Measurements from ENCODE around the gene NRF1. TPM values are rescaled to one million over a fixed set of nuclear protein-coding genes. Genes with fewer than 3 reads are reported as not detected.

Gene NRF1
- total and polyA plus RNA-seq, 12 donors, result 7.7 to 16.0 (median 10.1) TPM

- TF ChIP-seq CTCF (IDR thresholded peaks at IDR 0.05) (no peak), POLR2A (IDR thresholded peaks at IDR 0.05) (no peak)
- WGBS, 4 donors, result 85 to 100% (median 86%) methylated on average over 1 of the region's 1 CpG; no CpG with 5 or more reads in 1 of the 4 donors
- no peaks in the 10 kb centered on the region for H3K4me1 ChIP-seq (replicated peaks in 1 of 2)
- no peaks in the 10 kb centered on the region for H3K27me3 ChIP-seq
- H3K4me3 ChIP-seq, result no peak overlapping the region
- H3K9me3 ChIP-seq (replicated peaks in 1 of 3), result no peaks in the 10 kb centered on the region
- no peak for DNase-seq
- no peak overlapping the region for H3K27ac ChIP-seq
- intact Hi-C loops (cut with DNase I), result no loop called here
- no peaks in the 10 kb centered on the region for H3K36me3 ChIP-seq (replicated peaks in 1 of 2)
Observed at GRCh38 chr7:129751916-129752315, 140.4 kb downstream of the NRF1 start.

GRCh38 chr7:129752760-129753159, 141.2 kb downstream of the NRF1 start:
- Histone ChIP-seq H3K36me3 (replicated peaks in 1 of 2) (no peaks in the 10 kb centered on the region), H3K4me1 (replicated peaks in 1 of 2) (no peaks in the 10 kb centered on the region)
- WGBS, 4 donors, result 89 to 97% (median 95%) methylated on average over 6 of the region's 6 CpGs

GRCh38 chr7:129754406-129754805, 142.9 kb downstream of the NRF1 start:
- H3K27me3 ChIP-seq, result no peaks in the 10 kb centered on the region
- H3K9me3 ChIP-seq (replicated peaks in 1 of 3), result no peaks in the 10 kb centered on the region
- H3K36me3 ChIP-seq (replicated peaks in 1 of 2), result no peaks in the 10 kb centered on the region
- 88 to 98% (median 98%) methylated on average over 2 of the region's 2 CpGs for WGBS, 4 donors
- intact Hi-C loops (cut with DNase I), result no loop called here
- DNase-seq, result no peak
- no peak overlapping the region for H3K4me3 ChIP-seq
- H3K27ac ChIP-seq, result no peak overlapping the region
- no peak for TF ChIP-seq CTCF (IDR thresholded peaks at IDR 0.05)
- TF ChIP-seq POLR2A (IDR thresholded peaks at IDR 0.05), result no peak
- H3K4me1 ChIP-seq (replicated peaks in 1 of 2), result no peaks in the 10 kb centered on the region

More at GRCh38 chr7:129752760-129753159, 141.2 kb downstream of the NRF1 start:
- no peak overlapping the region for H3K27ac ChIP-seq
- no peak overlapping the region for H3K4me3 ChIP-seq
- H3K9me3 ChIP-seq (replicated peaks in 1 of 3), result no peaks in the 10 kb centered on the region
- TF ChIP-seq CTCF (IDR thresholded peaks at IDR 0.05), result no peak
- TF ChIP-seq POLR2A (IDR thresholded peaks at IDR 0.05), result no peak
- no peaks in the 10 kb centered on the region for H3K27me3 ChIP-seq
- DNase-seq, result no peak
- intact Hi-C loops (cut with DNase I), result no loop called here

GRCh38 chr7:129757991-129758390, 146.5 kb downstream of the NRF1 start:
- DNase-seq, result no peak
- H3K27me3 ChIP-seq, result no peaks in the 10 kb centered on the region
- intact Hi-C loops (cut with DNase I), result no loop called here
- no peaks in the 10 kb centered on the region for H3K4me1 ChIP-seq (replicated peaks in 1 of 2)
- no peak overlapping the region for H3K27ac ChIP-seq
- 93 to 97% (median 95%) methylated on average over 2 to 5 of the region's 5 CpGs for WGBS, 4 donors
- TF ChIP-seq CTCF (IDR thresholded peaks at IDR 0.05), result no peak
- TF ChIP-seq POLR2A (IDR thresholded peaks at IDR 0.05), result no peak
- no peaks in the 10 kb centered on the region for H3K36me3 ChIP-seq (replicated peaks in 1 of 2)
- H3K9me3 ChIP-seq (replicated peaks in 1 of 3), result no peaks in the 10 kb centered on the region
- no peak overlapping the region for H3K4me3 ChIP-seq

Measured in adrenal gland (tissue), 12 donors.